ENCODE data around the gene MAB21L4. TPM values are rescaled to one million over a fixed set of nuclear protein-coding genes. Genes with fewer than 3 reads are reported as not detected.
A peak's percentile ranks its signal among the peaks of the same experiment; 100 is the strongest.

The MAB21L4 gene
- total and polyA plus RNA-seq, 2 donors from 2014 or later = 6.1 to 28.5 TPM

GRCh38 chr2:240868286-240869108, 27.5 kb downstream of the MAB21L4 start, which contains the start of gene AGXT:
AGXT (plus strand) TSS chr2:240868824; CDS start chr2:240868866, 42 bp downstream.
- Histone ChIP-seq H3K27ac (ENCODE audit: low read depth in 2 of 2, low read length in 2 of 2) (no peak within 1 kb of the TSS), H3K4me1 (ENCODE audit: control insufficient read depth in 2 of 3, insufficient read depth in 2 of 3, low read depth in 1 of 3, low read length in 3 of 3) (no peaks in the 10 kb centered on the region), H3K9me3 (ENCODE audit: control insufficient read depth in 2 of 3, insufficient read depth in 1 of 3, low read length in 3 of 3) (no peaks in the 10 kb centered on the region), H3K9ac (ENCODE audit: low read length in 3 of 3) (no peak within 1 kb of the TSS), H3K27me3 (ENCODE audit: control insufficient read depth, insufficient read depth, low read length) (no peaks in the 10 kb centered on the region), H3K36me3 (ENCODE audit: control insufficient read depth in 2 of 3, insufficient read depth in 3 of 3, low read length in 3 of 3) (no peaks in the 10 kb centered on the region), H3K4me3 (ENCODE audit: low read length in 3 of 3) (peak within 1 kb of the TSS in 1 of 3 donors; percentile 25)
- DNase-seq (no peak), FAIRE-seq (no peak)
- TF ChIP-seq CTCF (IDR thresholded peaks at IDR 0.05; ENCODE audit: borderline replicate concordance, extremely low read depth, insufficient read depth) = no peak
- intact Hi-C loops (cut with DNase I) = no loop called here

- Histone ChIP-seq H3K27ac (ENCODE audit: low read depth in 2 of 2, low read length in 2 of 2) (no peak overlapping the region), H3K9ac (ENCODE audit: low read length in 3 of 3) (no peak overlapping the region), H3K27me3 (ENCODE audit: control insufficient read depth, insufficient read depth, low read length) (no peaks in the 10 kb centered on the region), H3K9me3 (ENCODE audit: control insufficient read depth in 2 of 3, insufficient read depth in 1 of 3, low read length in 3 of 3) (no peaks in the 10 kb centered on the region), H3K4me1 (ENCODE audit: control insufficient read depth in 2 of 3, insufficient read depth in 2 of 3, low read depth in 1 of 3, low read length in 3 of 3) (no peaks in the 10 kb centered on the region), H3K36me3 (ENCODE audit: control insufficient read depth in 2 of 3, insufficient read depth in 3 of 3, low read length in 3 of 3) (no peaks in the 10 kb centered on the region), H3K4me3 (ENCODE audit: low read length in 3 of 3) (no peak overlapping the region)
- TF ChIP-seq CTCF (IDR thresholded peaks at IDR 0.05; ENCODE audit: borderline replicate concordance, extremely low read depth, insufficient read depth) = no peak
- DNase-seq (no peak), FAIRE-seq (no peak)
- intact Hi-C loops (cut with DNase I) = no loop called here
Measured at GRCh38 chr2:240865391-240865790, 30.6 kb downstream of the MAB21L4 start.

- Histone ChIP-seq H3K4me1 (ENCODE audit: control insufficient read depth in 2 of 3, insufficient read depth in 2 of 3, low read depth in 1 of 3, low read length in 3 of 3) (no peaks in the 10 kb centered on the region), H3K4me3 (ENCODE audit: low read length in 3 of 3) (no peak overlapping the region), H3K27me3 (ENCODE audit: control insufficient read depth, insufficient read depth, low read length) (no peaks in the 10 kb centered on the region), H3K9me3 (ENCODE audit: control insufficient read depth in 2 of 3, insufficient read depth in 1 of 3, low read length in 3 of 3) (no peaks in the 10 kb centered on the region), H3K9ac (ENCODE audit: low read length in 3 of 3) (no peak overlapping the region), H3K36me3 (ENCODE audit: control insufficient read depth in 2 of 3, insufficient read depth in 3 of 3, low read length in 3 of 3) (no peaks in the 10 kb centered on the region), H3K27ac (ENCODE audit: low read depth in 2 of 2, low read length in 2 of 2) (no peak overlapping the region)
- no peak for TF ChIP-seq CTCF (IDR thresholded peaks at IDR 0.05; ENCODE audit: borderline replicate concordance, extremely low read depth, insufficient read depth)
- FAIRE-seq (no peak), DNase-seq (no peak)
- intact Hi-C loops (cut with DNase I) = no loop called here
Measured at GRCh38 chr2:240864475-240864874, 31.5 kb downstream of the MAB21L4 start.

Data from kidney (tissue), 14 donors.